ENCODE data around the gene ALOX5.

ALOX5 gene

DNA sequence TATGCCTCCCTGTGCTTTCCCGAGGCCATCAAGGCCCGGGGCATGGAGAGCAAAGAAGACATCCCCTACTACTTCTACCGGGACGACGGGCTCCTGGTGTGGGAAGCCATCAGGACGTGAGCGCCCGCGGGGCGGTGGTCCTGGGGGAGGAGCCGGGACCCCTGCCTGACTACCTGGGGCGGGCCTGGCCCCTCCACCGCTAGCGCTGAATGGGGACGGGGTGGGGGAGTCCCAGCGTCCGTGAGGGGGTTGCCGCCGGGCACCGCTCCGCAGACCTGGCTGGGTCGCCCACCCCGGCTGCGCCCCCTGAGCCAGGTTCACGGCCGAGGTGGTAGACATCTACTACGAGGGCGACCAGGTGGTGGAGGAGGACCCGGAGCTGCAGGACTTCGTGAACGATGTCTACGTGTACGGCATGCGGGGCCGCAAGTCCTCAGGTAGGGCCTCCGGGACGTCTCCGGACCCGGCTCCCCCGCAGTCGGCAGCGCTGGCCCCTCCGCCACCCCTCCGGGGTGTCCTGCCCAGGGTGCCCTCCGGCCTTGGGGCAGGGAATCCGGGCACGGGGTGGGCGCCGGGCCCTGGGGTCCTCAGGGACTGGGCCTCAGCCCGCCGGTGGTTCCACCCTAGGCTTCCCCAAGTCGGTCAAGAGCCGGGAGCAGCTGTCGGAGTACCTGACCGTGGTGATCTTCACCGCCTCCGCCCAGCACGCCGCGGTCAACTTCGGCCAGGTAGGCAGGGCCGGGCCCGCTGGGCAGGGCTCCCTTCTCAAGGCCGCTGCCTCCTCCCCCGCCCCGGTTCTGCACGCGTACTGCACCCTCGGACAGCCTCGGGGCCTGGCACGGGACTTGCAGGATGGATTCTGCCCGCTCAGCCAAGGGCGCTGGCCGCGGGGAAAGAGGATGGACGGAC, 69.3 kb downstream of the ALOX5 start:
- TF ChIP-seq, protein P1, sequence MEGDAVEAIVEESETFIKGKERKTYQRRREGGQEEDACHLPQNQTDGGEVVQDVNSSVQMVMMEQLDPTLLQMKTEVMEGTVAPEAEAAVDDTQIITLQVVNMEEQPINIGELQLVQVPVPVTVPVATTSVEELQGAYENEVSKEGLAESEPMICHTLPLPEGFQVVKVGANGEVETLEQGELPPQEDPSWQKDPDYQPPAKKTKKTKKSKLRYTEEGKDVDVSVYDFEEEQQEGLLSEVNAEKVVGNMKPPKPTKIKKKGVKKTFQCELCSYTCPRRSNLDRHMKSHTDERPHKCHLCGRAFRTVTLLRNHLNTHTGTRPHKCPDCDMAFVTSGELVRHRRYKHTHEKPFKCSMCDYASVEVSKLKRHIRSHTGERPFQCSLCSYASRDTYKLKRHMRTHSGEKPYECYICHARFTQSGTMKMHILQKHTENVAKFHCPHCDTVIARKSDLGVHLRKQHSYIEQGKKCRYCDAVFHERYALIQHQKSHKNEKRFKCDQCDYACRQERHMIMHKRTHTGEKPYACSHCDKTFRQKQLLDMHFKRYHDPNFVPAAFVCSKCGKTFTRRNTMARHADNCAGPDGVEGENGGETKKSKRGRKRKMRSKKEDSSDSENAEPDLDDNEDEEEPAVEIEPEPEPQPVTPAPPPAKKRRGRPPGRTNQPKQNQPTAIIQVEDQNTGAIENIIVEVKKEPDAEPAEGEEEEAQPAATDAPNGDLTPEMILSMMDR (IDR thresholded peaks at IDR 0.05): no peak
- peaks cover 8% of the 10 kb centered on the region for H3K4me1 Mint-ChIP-seq
- H3K4me3 Mint-ChIP-seq: no peak overlapping the region
- H3K27me3 Mint-ChIP-seq (ENCODE audit: low read depth, poor library complexity): peaks cover 4% of the 10 kb centered on the region
- H3K27ac Mint-ChIP-seq: no peak overlapping the region
- H3K36me3 Mint-ChIP-seq (ENCODE audit: low read depth): no peaks in the 10 kb centered on the region
- DNase-seq: no peak
- no peaks in the 10 kb centered on the region for H3K9me3 Mint-ChIP-seq

DNA sequence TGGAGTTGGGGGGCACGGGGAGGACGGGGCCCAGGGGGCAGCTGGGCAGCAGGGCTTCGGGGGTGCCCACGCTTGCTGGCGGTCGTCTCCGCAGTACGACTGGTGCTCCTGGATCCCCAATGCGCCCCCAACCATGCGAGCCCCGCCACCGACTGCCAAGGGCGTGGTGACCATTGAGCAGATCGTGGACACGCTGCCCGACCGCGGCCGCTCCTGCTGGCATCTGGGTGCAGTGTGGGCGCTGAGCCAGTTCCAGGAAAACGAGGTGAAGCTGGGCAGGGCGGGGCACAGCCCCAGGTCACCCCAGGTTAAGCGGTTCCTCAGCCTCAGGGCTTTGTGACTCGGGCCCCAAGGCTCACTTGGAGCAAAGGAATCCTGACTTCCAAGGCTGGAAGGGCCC, 70.0 kb downstream of the ALOX5 start:
- H3K27me3 Mint-ChIP-seq (ENCODE audit: low read depth, poor library complexity): peaks cover 4% of the 10 kb centered on the region
- no peaks in the 10 kb centered on the region for H3K36me3 Mint-ChIP-seq (ENCODE audit: low read depth)
- H3K4me3 Mint-ChIP-seq: no peak overlapping the region
- H3K9me3 Mint-ChIP-seq: no peaks in the 10 kb centered on the region
- no peak for DNase-seq
- peaks cover 8% of the 10 kb centered on the region for H3K4me1 Mint-ChIP-seq
- TF ChIP-seq, protein P1 (IDR thresholded peaks at IDR 0.05): no peak
- no peak overlapping the region for H3K27ac Mint-ChIP-seq

DNA sequence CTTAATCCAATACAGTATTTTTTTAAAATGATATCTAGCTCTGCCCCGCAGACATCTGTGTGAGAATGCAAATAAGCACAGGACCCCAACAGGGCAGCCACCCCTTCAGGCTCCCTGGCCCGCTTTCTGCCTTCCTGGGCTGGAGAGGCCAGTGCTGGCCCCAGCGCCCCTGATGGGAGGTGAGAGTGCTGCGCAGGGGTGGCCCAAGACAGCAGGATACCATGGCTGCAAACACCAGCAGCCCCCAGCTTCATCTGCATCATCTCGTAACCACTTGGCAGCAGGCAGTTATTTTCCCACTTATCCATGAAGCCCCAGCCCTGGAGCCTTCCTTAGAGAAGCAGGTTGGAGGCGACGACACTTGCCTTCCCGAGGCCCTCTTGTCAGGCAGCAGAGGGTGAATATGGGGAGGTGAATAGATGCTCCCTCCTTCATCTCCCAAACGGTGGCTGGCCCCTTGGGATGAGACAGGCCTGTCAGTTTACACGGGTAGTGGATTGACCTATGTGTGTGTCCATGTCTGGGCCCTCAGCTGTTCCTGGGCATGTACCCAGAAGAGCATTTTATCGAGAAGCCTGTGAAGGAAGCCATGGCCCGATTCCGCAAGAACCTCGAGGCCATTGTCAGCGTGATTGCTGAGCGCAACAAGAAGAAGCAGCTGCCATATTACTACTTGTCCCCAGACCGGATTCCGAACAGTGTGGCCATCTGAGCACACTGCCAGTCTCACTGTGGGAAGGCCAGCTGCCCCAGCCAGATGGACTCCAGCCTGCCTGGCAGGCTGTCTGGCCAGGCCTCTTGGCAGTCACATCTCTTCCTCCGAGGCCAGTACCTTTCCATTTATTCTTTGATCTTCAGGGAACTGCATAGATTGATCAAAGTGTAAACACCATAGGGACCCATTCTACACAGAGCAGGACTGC, 71.2 kb downstream of the ALOX5 start:
- Mint-ChIP-seq H3K27me3 (ENCODE audit: low read depth, poor library complexity) (peaks cover under 1% of the 10 kb centered on the region), H3K4me3 (no peak overlapping the region), H3K9me3 (no peaks in the 10 kb centered on the region), H3K4me1 (no peaks in the 10 kb centered on the region), H3K27ac (no peak overlapping the region), H3K36me3 (ENCODE audit: low read depth) (no peaks in the 10 kb centered on the region)
- TF ChIP-seq, protein P1 (IDR thresholded peaks at IDR 0.05): no peak
- no peak for DNase-seq

DNA sequence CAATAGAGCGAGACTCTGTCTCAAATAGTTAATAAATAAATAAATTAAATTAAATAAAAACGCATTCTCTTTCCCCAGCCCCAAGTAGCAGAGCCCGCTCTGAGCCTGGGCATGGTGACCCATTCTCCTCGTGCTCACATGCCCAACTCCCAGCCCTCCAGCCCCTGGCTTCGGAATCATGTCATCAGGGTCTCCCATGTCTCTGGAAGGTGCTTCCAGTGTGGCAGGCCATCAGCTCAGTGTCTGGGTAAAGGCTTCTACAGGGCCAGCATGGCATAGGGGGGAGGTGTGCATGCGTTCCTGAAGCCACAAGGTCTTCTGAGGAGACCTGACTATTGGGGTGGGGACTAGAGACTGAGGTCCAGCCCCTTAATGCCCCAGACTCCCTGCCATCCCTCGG, 72.8 kb downstream of the ALOX5 start:
- DNase-seq: no peak

DNA sequence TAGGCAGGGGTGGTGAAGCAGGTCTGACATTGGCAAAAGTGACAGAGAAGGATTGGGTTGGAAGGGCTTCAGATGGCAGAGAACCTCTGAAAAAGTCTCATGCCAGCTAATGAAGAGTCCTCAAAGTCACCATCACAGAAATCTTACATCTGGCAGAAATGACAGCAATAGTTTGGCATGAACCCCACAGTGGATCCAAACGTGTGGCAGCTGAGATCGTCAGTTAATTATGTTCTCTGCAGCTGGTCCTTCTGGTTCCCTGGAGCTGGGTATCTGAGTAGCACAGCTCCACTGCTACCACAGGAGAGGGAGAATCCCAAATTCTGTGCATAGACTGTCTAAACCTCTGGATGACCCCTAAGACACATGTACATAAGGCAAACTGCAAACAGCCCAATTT, 73.4 kb downstream of the ALOX5 start:
- H3K27me3 Mint-ChIP-seq (ENCODE audit: low read depth, poor library complexity): peaks cover 6% of the 10 kb centered on the region
- no peak overlapping the region for H3K27ac Mint-ChIP-seq
- TF ChIP-seq, protein P1 (IDR thresholded peaks at IDR 0.05): no peak
- no peak for DNase-seq
- no peaks in the 10 kb centered on the region for H3K36me3 Mint-ChIP-seq (ENCODE audit: low read depth)
- no peak overlapping the region for H3K4me3 Mint-ChIP-seq
- no peaks in the 10 kb centered on the region for H3K9me3 Mint-ChIP-seq
- H3K4me1 Mint-ChIP-seq: no peaks in the 10 kb centered on the region

More for the DNA sequence above, 72.8 kb downstream of the ALOX5 start:
- no peak overlapping the region for H3K27ac Mint-ChIP-seq
- H3K4me3 Mint-ChIP-seq: no peak overlapping the region
- peaks cover 6% of the 10 kb centered on the region for H3K27me3 Mint-ChIP-seq (ENCODE audit: low read depth, poor library complexity)
- no peaks in the 10 kb centered on the region for H3K4me1 Mint-ChIP-seq
- H3K36me3 Mint-ChIP-seq (ENCODE audit: low read depth): no peaks in the 10 kb centered on the region
- no peaks in the 10 kb centered on the region for H3K9me3 Mint-ChIP-seq
- TF ChIP-seq, protein P1 (IDR thresholded peaks at IDR 0.05): no peak

Measured in nephron progenitor cell (in vitro differentiated cells).